H1 (cell line): ENCODE results near the gene SNX27. TPM values are rescaled to one million over a fixed set of nuclear protein-coding genes. Genes with fewer than 3 reads are reported as not detected.

Source experiments
- CTCF ChIA-PET: fragments of 300-600 bp; sonication (Branson Sonifier 250); formaldehyde crosslinking; loops from one replicate; lab custom pipeline; 2021; ENCODE audit not compliant: partially characterized antibody; lab: Charles Lee
- POLR2A ChIA-PET: fragments of 300-600 bp; sonication (Branson Sonifier 250); formaldehyde crosslinking; loops from one replicate; lab custom pipeline; 2021; ENCODE audit warnings: inconsistent platforms; ENCODE audit not compliant: partially characterized antibody; lab: Charles Lee
- DNase-seq, 2 experiments: peaks; one replicate each; pipeline versions ENCODE4 v3.0.0 to v3.0.0-alpha.2; 2010 to 2022; ENCODE audit warnings: low spot score in 2 of 2, low read depth in 1 of 2, mixed read lengths in 1 of 2
- FAIRE-seq: peaks from 2 replicates; lab custom pipeline; 2011; peaks lifted over from hg19 to GRCh38; lab: Jason Lieb, UNC
- H2AFZ ChIP-seq: 2 replicates; pipeline ENCODE4 v1.8.1; 2012; ENCODE audit warnings: low read length, inconsistent platforms
- H2AK5ac ChIP-seq: 2 replicates; pipeline ENCODE4 v1.6.1; 2013; ENCODE audit warnings: low read depth, low read length
- H2BK120ac ChIP-seq: replicated peaks from 2 replicates; pipeline ENCODE3; 2013; ENCODE audit warnings: low read depth, low read length, inconsistent platforms
- H2BK12ac ChIP-seq: 2 replicates; pipeline ENCODE4 v1.6.1; 2013; ENCODE audit warnings: low read depth, low read length
- H2BK15ac ChIP-seq: 2 replicates; pipeline ENCODE4 v1.6.1; 2013; ENCODE audit warnings: low read length
- H2BK20ac ChIP-seq: 2 replicates; pipeline ENCODE4 v1.6.1; 2013; ENCODE audit warnings: low read length
- H2BK5ac ChIP-seq: 2 replicates; pipeline ENCODE4 v1.6.1; 2013; ENCODE audit warnings: low read depth, low read length
- H3K14ac ChIP-seq: 2 replicates; pipeline ENCODE4 v1.6.1; 2013; ENCODE audit warnings: inconsistent platforms; ENCODE audit not compliant: insufficient read length
- H3K18ac ChIP-seq: 2 replicates; pipeline ENCODE4 v1.6.1; 2013; ENCODE audit warnings: low read length; ENCODE audit errors: extremely low read depth
- H3K23ac ChIP-seq: 2 replicates; pipeline ENCODE4 v1.6.1; 2013; ENCODE audit warnings: inconsistent platforms; ENCODE audit not compliant: insufficient read length
- H3K23me2 ChIP-seq: 2 replicates; pipeline ENCODE4 v1.6.1; 2013; ENCODE audit warnings: low read depth, low read length
- H3K27ac ChIP-seq: 2 replicates; pipeline ENCODE4 v1.6.1; 2011; ENCODE audit warnings: low read depth, low read length, inconsistent platforms
- H3K27me3 ChIP-seq, 4 experiments: replicated peaks in 1 of 4; 1 replicate in 1 of 4; 2 replicates in 3 of 4; pipeline versions ENCODE4 v1.6.1 to v1.8.1; 2011 to 2013; ENCODE audit warnings: low read length in 3 of 4, mild to moderate bottlenecking in 3 of 4, inconsistent platforms in 2 of 4, mixed read lengths in 2 of 4, moderate library complexity in 1 of 4; ENCODE audit not compliant: control insufficient read depth in 3 of 4, insufficient read depth in 3 of 4; ENCODE audit errors: extremely low read depth in 1 of 4
- H3K36me3 ChIP-seq, 4 experiments: 2 replicates each; pipeline versions ENCODE4 v1.6.1 to v1.8.1; 2011 to 2013; ENCODE audit warnings: mild to moderate bottlenecking in 4 of 4, low read length in 3 of 4, moderate library complexity in 2 of 4, control low read depth in 1 of 4, inconsistent platforms in 1 of 4; ENCODE audit not compliant: insufficient read depth in 4 of 4, control insufficient read depth in 2 of 4
- H3K4ac ChIP-seq: replicated peaks from 2 replicates; pipeline ENCODE3; 2013; ENCODE audit warnings: low read length, low read depth, mixed read lengths, inconsistent platforms; ENCODE audit not compliant: insufficient read length
- H3K4me1 ChIP-seq, 4 experiments: replicated peaks in 1 of 4; 1 replicate in 1 of 4; 2 replicates in 3 of 4; pipeline versions ENCODE4 v1.6.1 to v1.8.1; 2011 to 2013; ENCODE audit warnings: low read length in 3 of 4, inconsistent platforms in 2 of 4, mixed read lengths in 1 of 4; ENCODE audit not compliant: insufficient read depth in 4 of 4, control insufficient read depth in 3 of 4
- H3K4me2 ChIP-seq, 2 experiments: 2 replicates each; pipeline versions ENCODE4 v1.6.1 to v1.8.1; 2011 to 2013; ENCODE audit warnings: low read depth in 2 of 2, low read length in 2 of 2, control low read depth in 1 of 2, inconsistent platforms in 1 of 2, mild to moderate bottlenecking in 1 of 2; ENCODE audit not compliant: insufficient read depth in 1 of 2
- H3K4me3 ChIP-seq, 4 experiments: fragments of 200-600, 300-600 bp in 1 of 4; sonication (generic), shearing (Covaris generic), sonication (Bioruptor Twin) in 1 of 4; 2 replicates each; pipeline versions ENCODE4 v1.5.1 to v1.8.1; 2011 to 2016; ENCODE audit warnings: low read length in 4 of 4, low read depth in 3 of 4, control low read depth in 2 of 4, inconsistent platforms in 2 of 4, mild to moderate bottlenecking in 2 of 4, mixed read lengths in 1 of 4, moderate library complexity in 1 of 4; ENCODE audit not compliant: insufficient read depth in 2 of 4; ENCODE audit errors: extremely low read depth in 1 of 4
- H3K56ac ChIP-seq: replicated peaks from 2 replicates; pipeline ENCODE3; 2013; ENCODE audit warnings: low read depth, mild to moderate bottlenecking, mixed read lengths, low read length, inconsistent platforms; ENCODE audit not compliant: insufficient read length
- H3K79me1 ChIP-seq: 2 replicates; pipeline ENCODE4 v1.6.1; 2013; ENCODE audit warnings: low read depth, low read length, control low read depth
- H3K79me2 ChIP-seq, 2 experiments: 2 replicates each; pipeline versions ENCODE4 v1.6.1 to v1.8.1; 2012 to 2013; ENCODE audit warnings: low read length in 2 of 2, mild to moderate bottlenecking in 2 of 2, inconsistent platforms in 1 of 2; ENCODE audit not compliant: insufficient read depth in 2 of 2, control insufficient read depth in 1 of 2
- H3K9ac ChIP-seq, 4 experiments: replicated peaks in 1 of 4; 1 replicate in 1 of 4; 2 replicates in 3 of 4; pipeline versions ENCODE4 v1.6.1 to v1.8.1; 2011 to 2013; ENCODE audit warnings: low read depth in 3 of 4, low read length in 3 of 4, control low read depth in 2 of 4, mild to moderate bottlenecking in 2 of 4, moderate library complexity in 2 of 4, inconsistent platforms in 1 of 4; ENCODE audit errors: extremely low read depth in 1 of 4
- H3K9me3 ChIP-seq, 2 experiments: 2 replicates each; pipeline versions ENCODE4 v1.6.1 to v1.8.1; 2012 to 2013; ENCODE audit warnings: mild to moderate bottlenecking in 2 of 2, moderate library complexity in 2 of 2, control low read depth in 1 of 2, inconsistent platforms in 1 of 2, low read depth in 1 of 2, low read length in 1 of 2, mixed read lengths in 1 of 2; ENCODE audit not compliant: insufficient read depth in 2 of 2
- H4K20me1 ChIP-seq, 2 experiments: replicated peaks in 1 of 2; 2 replicates each; pipeline versions ENCODE3 to v1.8.1; 2011 to 2013; ENCODE audit warnings: inconsistent platforms in 2 of 2, low read length in 2 of 2, mild to moderate bottlenecking in 1 of 2; ENCODE audit not compliant: insufficient read depth in 2 of 2, control insufficient read depth in 1 of 2
- H4K5ac ChIP-seq: 2 replicates; pipeline ENCODE4 v1.6.1; 2013; ENCODE audit warnings: low read length, low read depth, mixed read lengths, inconsistent platforms; ENCODE audit not compliant: insufficient read length
- H4K8ac ChIP-seq: 2 replicates; pipeline ENCODE4 v1.8.0; 2013; ENCODE audit warnings: mild to moderate bottlenecking, moderate library complexity, low read length, inconsistent platforms; ENCODE audit not compliant: insufficient read depth; ENCODE audit errors: extremely low read depth
- H4K91ac ChIP-seq: replicated peaks from 2 replicates; pipeline ENCODE3; 2013; ENCODE audit warnings: low read length, mixed read lengths, inconsistent platforms; ENCODE audit not compliant: insufficient read length
- CBX5 ChIP-seq: fragments of 300-800, 300-1000 bp; sonication (generic); IDR thresholded peaks from 2 replicates; pipeline ENCODE4 v1.7.1; 2016; ENCODE audit warnings: antibody characterized with exemption, low read length, low read depth
- EZH2 ChIP-seq: fragments of 200-600 bp; sonication (generic); IDR thresholded peaks from 2 replicates; pipeline ENCODE4 v1.7.1; 2012; ENCODE audit warnings: low read depth, mild to moderate bottlenecking, moderate library complexity, low read length, inconsistent platforms; ENCODE audit not compliant: severe bottlenecking
- FOSL1 ChIP-seq: IDR thresholded peaks from 2 replicates; pipeline ENCODE4 v1.6.1; 2011; ENCODE audit warnings: mild to moderate bottlenecking, low read depth, low read length, moderate library complexity; ENCODE audit not compliant: insufficient read depth
- GTF2F1 ChIP-seq: IDR thresholded peaks from 2 replicates; pipeline ENCODE4 v1.6.1; 2012; ENCODE audit warnings: low read depth, low read length, improper control_type of control experiment, borderline replicate concordance
- SAP30 ChIP-seq: fragments of 300-600 bp; sonication (generic); IDR thresholded peaks from 2 replicates; pipeline ENCODE4 v1.7.1; 2012; ENCODE audit warnings: low read length, moderate library complexity, mild to moderate bottlenecking, inconsistent platforms; ENCODE audit not compliant: insufficient read depth, insufficient replicate concordance
- SP2 ChIP-seq: IDR thresholded peaks from 2 replicates; pipeline ENCODE4 v1.6.1; 2012; ENCODE audit warnings: mild to moderate bottlenecking, low read length, inconsistent platforms
- SRF ChIP-seq: IDR thresholded peaks from 2 replicates; pipeline ENCODE4 v1.6.1; 2011; ENCODE audit warnings: mild to moderate bottlenecking, low read depth, low read length, moderate library complexity
- SUZ12 ChIP-seq: fragments of 200-600 bp; sonication (generic); IDR thresholded peaks from 2 replicates; pipeline ENCODE4 v1.6.1; 2012; ENCODE audit warnings: mild to moderate bottlenecking, inconsistent platforms, low read length, moderate library complexity, mixed read lengths
- TAF1 ChIP-seq: IDR thresholded peaks from 2 replicates; pipeline ENCODE4 v1.6.1; 2011; ENCODE audit warnings: mild to moderate bottlenecking, low read depth, low read length
- WGBS, 2 experiments: shearing (Covaris generic) in 1 of 2; methylation state at CpG; one replicate each; pipeline versions ENCODE4 v1.1.6 to v1.1.7; 2013 to 2015; ENCODE audit warnings: low lambda C conversion rate in 2 of 2, mixed read lengths in 2 of 2, inconsistent platforms in 1 of 2, low coverage in 1 of 2, missing lambda C conversion rate in 1 of 2; ENCODE audit not compliant: insufficient replicate concordance in 2 of 2, insufficient coverage in 1 of 2, insufficient read length in 1 of 2; ENCODE audit errors: extremely low coverage in 1 of 2, missing lambda C conversion rate in 1 of 2; 5-methylcytosine and 5-hydroxymethylcytosine counted together
- polyA plus RNA-seq, 7 experiments: library from polyadenylated mRNA; depleted of rRNA in 3 of 7; stranded (reverse) in 5 of 7; unstranded in 2 of 7; fragments of >200 nt in 5 of 7; fragments of 200-250 nt in 2 of 7; gene quantifications; 1 replicate in 5 of 7; 2 replicates in 1 of 7; 4 replicates in 1 of 7; pipeline versions ENCODE4 v1.2.1 to v1.2.3, GENCODE V29; 2011 to 2013; ENCODE audit warnings: missing spikeins in 2 of 7, mixed read lengths in 2 of 7
- total RNA-seq: library from RNA; stranded (reverse); fragmentation: NEBNext Ultra II Directional; extraction: Animal tissue kit (Norgen Biotek cat#: 25700); gene quantifications from 2 replicates; pipeline ENCODE4 v1.2.1, GENCODE V29; 2021
- TF ChIP-seq, protein P1 (sequence below): IDR thresholded peaks from 2 replicates; pipeline ENCODE4 v1.6.1; 2012; ENCODE audit warnings: low read length, inconsistent platforms

Gene SNX27
- total and polyA plus RNA-seq, 2 of the 8 experiments (the other 6 are each of a cell fraction or from before 2014, with no cell fraction given): 23.4 to 65.4 TPM

DNA sequence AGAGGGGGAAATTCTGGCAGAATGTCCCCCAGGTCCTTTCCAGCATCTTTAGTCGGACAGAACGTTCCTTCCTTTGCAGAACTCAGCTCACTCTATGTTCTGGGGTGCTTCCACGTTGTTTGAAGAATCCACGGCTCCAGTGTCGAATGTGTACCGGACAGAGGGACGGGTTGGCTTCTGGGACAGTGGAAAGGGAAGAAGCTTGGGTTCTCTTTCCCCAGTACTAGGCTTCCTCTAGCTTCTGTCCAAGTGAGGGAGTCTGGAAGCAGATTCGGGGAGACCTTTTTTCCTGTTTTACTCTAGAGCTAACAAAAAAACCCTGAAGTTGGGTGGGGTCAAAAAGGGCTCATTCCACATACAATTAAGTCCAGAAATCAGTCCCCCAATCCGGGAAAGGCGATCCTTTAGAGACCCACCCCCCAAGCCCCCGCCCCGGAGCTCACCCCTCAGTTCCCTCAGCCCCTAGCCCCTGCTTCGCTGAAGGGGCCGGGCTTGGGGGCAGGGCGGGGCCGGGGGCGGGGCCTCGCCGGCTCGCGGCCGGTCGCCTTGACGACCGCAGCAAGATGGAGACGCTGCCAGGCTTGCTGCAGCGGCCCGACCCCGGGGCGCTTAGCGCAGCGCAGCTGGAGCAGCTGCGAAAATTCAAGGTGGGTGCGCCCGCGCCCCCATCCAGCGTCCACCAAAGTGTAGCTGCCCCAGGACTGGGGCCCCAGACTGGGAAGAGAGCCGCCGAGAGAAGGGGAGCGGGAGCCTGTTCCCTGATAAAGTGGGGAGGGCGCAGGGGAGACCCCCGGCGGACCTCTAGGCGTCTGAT is 109.3 kb downstream of the SNX27 start, which contains the start of gene RIIAD1:
TSS of gene RIIAD1 (plus strand) at position 549 of the 814 bp plus-strand sequence. CDS start at position 564, 15 bp downstream.
- Histone ChIP-seq H3K23ac (no peak within 1 kb of the TSS), H2AK5ac (no peak within 1 kb of the TSS), H2BK15ac (no peak within 1 kb of the TSS), H2BK5ac (no peak within 1 kb of the TSS), H3K4me1 (peaks cover 2 to 11% (median 4%) of the 10 kb centered on the region in 4 experiments), H3K36me3 (no peaks in the 10 kb centered on the region), H2BK12ac (no peak within 1 kb of the TSS), H3K9me3 (no peaks in the 10 kb centered on the region), H2AFZ (peak within 1 kb of the TSS; percentile 97), H3K4me3 (peak within 1 kb of the TSS; percentile 55 to 85 (median 60)), H3K4ac (no peak within 1 kb of the TSS), H3K23me2 (peaks cover 8% of the 10 kb centered on the region; the same call in 1 of the 2 replicates), H3K9ac (no peak within 1 kb of the TSS), H4K20me1 (peaks cover 0 to 1% of the 10 kb centered on the region in 2 experiments), H3K14ac (no peak within 1 kb of the TSS), H3K27me3 (peaks cover 6 to 34% (median 28%) of the 10 kb centered on the region in 4 experiments), H3K79me2 (no peaks in the 10 kb centered on the region), H3K27ac (no peak within 1 kb of the TSS), H2BK120ac (no peak within 1 kb of the TSS), H3K4me2 (peak within 1 kb of the TSS; percentile 60 to 76), H4K91ac (no peak within 1 kb of the TSS), H4K8ac (no peak within 1 kb of the TSS), H2BK20ac (no peak within 1 kb of the TSS), H3K18ac (no peak within 1 kb of the TSS), H3K79me1 (no peaks in the 10 kb centered on the region; the same call in 1 of the 2 replicates), H4K5ac (no peak within 1 kb of the TSS), H3K56ac (no peak within 1 kb of the TSS)
- WGBS, 2 experiments: 19% methylated on average over 30 of the region's 44 CpGs; no CpG with 5 or more reads in 1 of the 2 experiments
- ChIA-PET CTCF (interaction anchor here (0.6 to 4.4 kb wide), 9 partner anchors 13 to 423 kb away, joined by 3 to 23 read pairs (median 4); no protein-coding TSS in a partner anchor), POLR2A (interaction anchor here (1.2 to 1.8 kb wide), 4 partner anchors 12 to 181 kb away, joined by 3 to 6 read pairs (median 4); partner anchors contain the start of genes MRPL9 and TUFT1)
- FAIRE-seq (no peak), DNase-seq (no peak)
- TF ChIP-seq SAP30 (peak; percentile 78), SRF (no peak), GTF2F1 (no peak), FOSL1 (no peak), EZH2 (no peak), TAF1 (no peak), SUZ12 (no peak; the same call in 1 of the 2 replicates), SP2 (no peak), CBX5 (no peak)
- TF ChIP-seq, protein P1, sequence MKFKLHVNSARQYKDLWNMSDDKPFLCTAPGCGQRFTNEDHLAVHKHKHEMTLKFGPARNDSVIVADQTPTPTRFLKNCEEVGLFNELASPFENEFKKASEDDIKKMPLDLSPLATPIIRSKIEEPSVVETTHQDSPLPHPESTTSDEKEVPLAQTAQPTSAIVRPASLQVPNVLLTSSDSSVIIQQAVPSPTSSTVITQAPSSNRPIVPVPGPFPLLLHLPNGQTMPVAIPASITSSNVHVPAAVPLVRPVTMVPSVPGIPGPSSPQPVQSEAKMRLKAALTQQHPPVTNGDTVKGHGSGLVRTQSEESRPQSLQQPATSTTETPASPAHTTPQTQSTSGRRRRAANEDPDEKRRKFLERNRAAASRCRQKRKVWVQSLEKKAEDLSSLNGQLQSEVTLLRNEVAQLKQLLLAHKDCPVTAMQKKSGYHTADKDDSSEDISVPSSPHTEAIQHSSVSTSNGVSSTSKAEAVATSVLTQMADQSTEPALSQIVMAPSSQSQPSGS: no peak
